ENCODE results near the gene COL24A1.
"Not testable (repeated sequence)": the region's sequence is repeated elsewhere in the genome, so short reads cannot be mapped to it uniquely, and the experiment has no call there.

DNA sequence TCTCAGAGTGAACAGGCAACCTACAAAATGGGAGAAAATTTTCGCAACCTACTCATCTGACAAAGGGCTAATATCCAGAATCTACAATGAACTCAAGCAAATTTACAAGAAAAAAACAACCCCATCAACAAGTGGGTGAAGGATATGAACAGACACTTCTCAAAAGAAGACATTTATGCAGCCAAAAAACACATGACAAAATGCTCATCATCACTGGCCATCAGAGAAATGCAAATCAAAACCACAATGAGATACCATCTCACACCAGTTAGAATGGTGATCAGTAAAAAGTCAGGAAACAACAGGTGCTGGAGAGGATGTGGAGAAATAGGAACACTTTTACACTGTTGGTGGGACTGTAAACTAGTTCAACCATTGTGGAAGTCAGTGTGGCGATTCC lies 323.4 kb downstream of the COL24A1 start:
- TF ChIP-seq POLR2A (IDR thresholded peaks at IDR 0.05; ENCODE audit: low read depth, low read length); JUN (IDR thresholded peaks at IDR 0.05; ENCODE audit: borderline replicate concordance, insufficient read depth, insufficient read length, low read depth): not testable (repeated sequence)
- TF ChIP-seq, protein P1, sequence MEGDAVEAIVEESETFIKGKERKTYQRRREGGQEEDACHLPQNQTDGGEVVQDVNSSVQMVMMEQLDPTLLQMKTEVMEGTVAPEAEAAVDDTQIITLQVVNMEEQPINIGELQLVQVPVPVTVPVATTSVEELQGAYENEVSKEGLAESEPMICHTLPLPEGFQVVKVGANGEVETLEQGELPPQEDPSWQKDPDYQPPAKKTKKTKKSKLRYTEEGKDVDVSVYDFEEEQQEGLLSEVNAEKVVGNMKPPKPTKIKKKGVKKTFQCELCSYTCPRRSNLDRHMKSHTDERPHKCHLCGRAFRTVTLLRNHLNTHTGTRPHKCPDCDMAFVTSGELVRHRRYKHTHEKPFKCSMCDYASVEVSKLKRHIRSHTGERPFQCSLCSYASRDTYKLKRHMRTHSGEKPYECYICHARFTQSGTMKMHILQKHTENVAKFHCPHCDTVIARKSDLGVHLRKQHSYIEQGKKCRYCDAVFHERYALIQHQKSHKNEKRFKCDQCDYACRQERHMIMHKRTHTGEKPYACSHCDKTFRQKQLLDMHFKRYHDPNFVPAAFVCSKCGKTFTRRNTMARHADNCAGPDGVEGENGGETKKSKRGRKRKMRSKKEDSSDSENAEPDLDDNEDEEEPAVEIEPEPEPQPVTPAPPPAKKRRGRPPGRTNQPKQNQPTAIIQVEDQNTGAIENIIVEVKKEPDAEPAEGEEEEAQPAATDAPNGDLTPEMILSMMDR (IDR thresholded peaks at IDR 0.05; ENCODE audit: extremely low read depth in 1 of 2, insufficient read depth in 1 of 2, low read depth in 1 of 2, low read length in 2 of 2): not testable (repeated sequence)

Measured in endothelial cell of umbilical vein (primary cell).